Measurements from ENCODE around the gene POC1B. TPM values are rescaled to one million over a fixed set of nuclear protein-coding genes. Genes with fewer than 3 reads are reported as not detected.
A peak's percentile ranks its signal among the peaks of the same experiment; 100 is the strongest.

POC1B gene
- polyA plus RNA-seq, 1 donor from 2014 or later: 26.1 TPM

DNA sequence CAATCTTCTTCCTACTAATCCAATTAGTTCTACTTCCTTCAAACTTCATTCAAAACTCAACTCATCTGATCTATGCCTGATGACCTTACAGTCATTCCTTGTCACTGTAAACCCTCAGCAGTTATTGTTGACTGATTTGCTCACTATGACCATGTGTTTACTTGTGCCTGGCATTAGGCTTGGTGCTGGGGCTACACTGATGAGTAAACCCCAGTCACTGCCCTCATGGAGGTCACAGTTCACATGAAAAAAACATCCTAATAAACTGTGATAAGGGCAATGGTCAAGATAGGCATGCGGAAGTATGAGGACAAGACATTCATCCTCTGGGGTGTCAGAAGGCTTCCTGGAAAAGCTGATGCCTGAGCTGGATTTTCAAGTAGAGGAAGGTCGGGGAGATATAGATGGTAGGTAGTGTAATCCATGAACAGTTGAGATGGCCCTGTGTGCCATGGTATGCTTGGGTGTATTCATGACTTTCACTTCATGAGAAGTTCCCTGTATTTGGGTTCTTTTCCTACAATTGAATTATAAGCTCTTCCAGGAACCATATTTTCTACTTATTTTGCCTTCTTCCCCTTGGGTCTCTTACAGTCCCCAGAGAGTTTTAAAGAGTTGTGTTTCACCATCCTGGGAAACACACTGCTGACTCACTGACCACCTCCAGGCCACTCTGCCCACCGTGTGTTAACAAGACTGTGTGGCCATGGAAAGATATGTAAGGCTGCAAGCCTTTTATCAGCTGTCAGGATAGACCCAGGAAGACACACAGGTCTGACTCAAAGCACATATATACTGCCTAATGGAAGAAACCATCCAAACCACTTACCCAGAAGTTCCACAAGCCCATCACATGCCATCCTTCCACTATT, 134.8 kb downstream of the POC1B start:
- H3K9me3 Mint-ChIP-seq: no peaks in the 10 kb centered on the region
- no peak overlapping the region for H3K27ac Mint-ChIP-seq
- no peaks in the 10 kb centered on the region for H3K36me3 Mint-ChIP-seq
- H3K4me1 Mint-ChIP-seq: peaks cover 2 to 10% (median 7%) of the 10 kb centered on the region in 3 donors
- H3K27me3 Mint-ChIP-seq: peaks cover 1% of the 10 kb centered on the region
- no peak overlapping the region for H3K4me3 Mint-ChIP-seq

DNA sequence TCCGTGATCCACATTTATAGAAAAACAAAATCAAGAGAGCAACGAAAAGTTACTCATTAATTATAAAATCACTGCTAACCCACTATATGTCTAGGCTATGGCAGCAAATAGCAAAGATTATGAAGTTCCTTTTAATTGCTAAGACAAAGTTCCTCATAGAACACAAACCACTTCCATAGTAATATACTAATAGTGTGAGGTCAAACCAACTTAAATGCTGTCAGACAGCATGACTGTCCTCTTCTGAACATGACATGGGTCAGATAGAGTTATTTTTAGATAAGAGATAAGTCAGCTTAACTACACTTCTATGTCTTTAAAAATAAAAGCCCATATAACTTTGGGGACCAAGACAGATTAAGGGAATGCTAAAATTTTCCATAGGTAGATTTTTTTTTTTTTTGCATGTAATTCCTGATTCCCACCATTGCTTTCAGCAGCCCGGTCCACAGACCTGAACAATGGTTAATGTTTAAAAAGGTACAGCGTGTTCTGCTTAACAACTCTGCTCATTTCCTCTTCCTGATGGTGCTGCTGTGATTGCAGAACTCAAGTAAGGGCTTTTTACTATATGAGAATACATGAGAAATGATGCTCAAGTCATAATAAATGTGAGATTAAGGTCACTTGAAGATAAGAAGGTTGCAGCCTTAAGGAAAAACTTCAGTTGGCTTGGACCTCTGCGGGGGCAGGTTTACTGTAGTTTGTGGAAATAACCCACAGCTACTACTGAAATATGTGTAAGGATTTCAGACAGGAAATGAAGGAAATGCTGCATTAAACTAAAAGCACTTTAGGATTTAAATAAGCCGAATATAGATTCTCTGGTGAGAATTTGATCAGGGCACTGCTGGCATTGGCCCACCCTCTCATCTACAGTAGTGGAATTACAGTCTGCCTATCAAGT, 135.8 kb downstream of the POC1B start:
- H3K27me3 Mint-ChIP-seq: peaks cover 1% of the 10 kb centered on the region
- H3K4me3 Mint-ChIP-seq: peak overlapping the region in 1 of 4 donors; percentile 2
- H3K27ac Mint-ChIP-seq: no peak overlapping the region
- H3K36me3 Mint-ChIP-seq: no peaks in the 10 kb centered on the region
- H3K4me1 Mint-ChIP-seq: peaks cover 2 to 10% (median 7%) of the 10 kb centered on the region in 3 donors
- no peaks in the 10 kb centered on the region for H3K9me3 Mint-ChIP-seq

DNA sequence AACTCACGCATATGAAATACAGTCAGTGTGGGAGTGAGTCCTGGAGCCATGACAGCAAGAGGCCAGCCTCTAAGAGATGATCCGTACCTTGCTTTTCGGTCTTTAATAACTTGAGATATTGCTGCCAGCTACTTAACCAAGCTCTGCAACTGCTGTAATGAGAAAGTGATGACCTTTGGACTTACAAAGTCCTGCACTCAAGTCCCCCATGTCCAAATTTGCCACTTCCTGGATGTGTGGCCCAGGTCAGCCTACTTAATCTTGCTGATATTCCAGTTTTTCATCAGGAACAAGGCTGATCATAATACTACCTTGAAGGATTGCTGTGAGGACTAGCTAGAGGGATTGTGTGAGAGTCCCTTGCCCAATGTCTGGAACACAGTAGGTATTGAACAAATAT, 139.7 kb downstream of the POC1B start:
- H3K36me3 Mint-ChIP-seq: no peaks in the 10 kb centered on the region
- H3K9me3 Mint-ChIP-seq: no peaks in the 10 kb centered on the region
- no peak overlapping the region for H3K4me3 Mint-ChIP-seq
- no peak overlapping the region for H3K27ac Mint-ChIP-seq
- peaks cover 2 to 10% (median 7%) of the 10 kb centered on the region in 3 donors for H3K4me1 Mint-ChIP-seq
- peaks cover 1% of the 10 kb centered on the region for H3K27me3 Mint-ChIP-seq

GRCh38 chr12:89384807-89385206, 141.0 kb downstream of the POC1B start:
- Mint-ChIP-seq H3K9me3 (no peaks in the 10 kb centered on the region), H3K36me3 (no peaks in the 10 kb centered on the region), H3K4me3 (no peak overlapping the region), H3K27me3 (peaks cover 1% of the 10 kb centered on the region), H3K27ac (no peak overlapping the region), H3K4me1 (peaks cover 0 to 2% (median 2%) of the 10 kb centered on the region in 3 donors)

DNA sequence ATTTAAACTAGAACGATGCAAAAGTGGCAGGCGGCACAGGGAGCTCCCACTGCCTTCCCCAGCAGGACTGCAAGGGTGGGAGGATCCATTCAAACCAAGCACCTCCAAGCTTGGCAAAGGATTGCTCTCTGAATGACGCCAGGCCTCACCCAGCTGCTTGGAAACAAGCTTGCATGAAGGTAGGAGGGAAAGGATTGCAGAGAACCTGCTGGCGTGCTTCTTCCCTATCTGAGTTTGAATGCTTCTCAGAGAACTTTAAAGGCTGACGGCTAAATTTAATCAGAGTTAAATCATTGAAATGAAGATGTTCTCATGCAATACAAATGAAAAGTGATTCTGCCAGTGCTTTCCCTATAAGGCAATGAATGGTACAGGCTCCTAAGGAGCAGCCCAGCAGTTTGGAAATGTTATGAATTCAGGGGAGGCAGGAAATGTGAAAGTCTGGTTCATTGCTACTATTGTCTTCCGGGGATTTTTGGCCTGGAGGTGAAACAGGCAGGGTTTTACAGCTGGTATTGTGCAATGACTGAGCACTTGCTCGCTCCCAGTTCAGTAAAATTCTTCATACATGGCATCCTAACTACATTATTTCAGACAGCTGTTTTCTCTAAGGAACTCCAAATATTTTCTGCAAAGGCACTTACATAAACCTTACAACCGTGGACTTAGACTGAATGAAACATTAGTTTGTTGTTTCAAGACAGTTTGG, 141.6 kb downstream of the POC1B start:
- H3K4me3 Mint-ChIP-seq: no peak overlapping the region
- H3K9me3 Mint-ChIP-seq: no peaks in the 10 kb centered on the region
- H3K4me1 Mint-ChIP-seq: no peaks in the 10 kb centered on the region
- H3K27ac Mint-ChIP-seq: no peak overlapping the region
- H3K27me3 Mint-ChIP-seq: peaks cover 1% of the 10 kb centered on the region
- no peaks in the 10 kb centered on the region for H3K36me3 Mint-ChIP-seq

DNA sequence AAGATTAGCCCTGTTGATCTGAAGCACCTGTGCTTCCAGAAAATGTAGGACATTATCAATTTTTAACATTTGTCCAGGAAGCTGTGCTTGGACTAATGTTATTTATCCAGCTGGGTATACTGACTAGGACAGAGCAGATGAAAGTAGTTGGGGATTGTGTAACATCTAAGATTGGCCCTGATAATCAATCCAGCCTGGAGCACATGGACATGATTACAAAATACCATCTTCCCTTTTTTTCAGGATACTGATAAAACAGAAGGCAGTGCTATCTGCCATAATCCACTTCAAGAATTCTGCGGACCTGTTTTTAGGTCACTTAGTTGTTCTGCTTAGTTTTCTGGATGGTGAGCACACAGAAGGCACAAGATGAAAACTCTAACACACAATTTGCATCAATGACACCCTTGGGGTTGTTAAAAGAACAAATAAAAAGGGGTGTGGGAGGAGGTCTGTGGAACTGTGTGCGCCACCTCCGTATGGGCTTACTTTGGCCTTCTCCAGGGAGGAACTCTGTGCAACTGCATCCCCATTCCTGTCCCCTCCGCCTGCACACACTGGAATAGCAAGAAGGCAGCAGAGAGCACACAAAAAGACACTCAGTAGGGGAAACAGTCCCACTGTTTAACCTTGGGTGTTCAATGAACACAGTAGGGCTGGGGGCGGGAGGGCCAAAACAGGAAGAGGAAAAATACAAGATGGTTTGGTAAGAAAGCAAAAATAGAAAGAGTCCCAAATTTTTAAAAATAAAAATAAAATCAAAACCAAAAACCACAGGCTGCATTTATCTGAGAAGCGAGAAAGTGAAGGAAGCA, 142.4 kb downstream of the POC1B start:
- Mint-ChIP-seq H3K9me3 (no peaks in the 10 kb centered on the region), H3K27me3 (peaks cover 1% of the 10 kb centered on the region), H3K27ac (no peak overlapping the region), H3K36me3 (no peaks in the 10 kb centered on the region), H3K4me3 (no peak overlapping the region), H3K4me1 (no peaks in the 10 kb centered on the region)

- Mint-ChIP-seq H3K9me3 (peaks cover 0 to 2% (median 0%) of the 10 kb centered on the region in 3 donors), H3K36me3 (no peaks in the 10 kb centered on the region), H3K4me3 (no peak overlapping the region), H3K4me1 (no peaks in the 10 kb centered on the region), H3K27ac (no peak overlapping the region), H3K27me3 (no peaks in the 10 kb centered on the region)
These were observed 143.5 kb downstream of the POC1B start for GRCh38 chr12:89382328-89382727.

DNA sequence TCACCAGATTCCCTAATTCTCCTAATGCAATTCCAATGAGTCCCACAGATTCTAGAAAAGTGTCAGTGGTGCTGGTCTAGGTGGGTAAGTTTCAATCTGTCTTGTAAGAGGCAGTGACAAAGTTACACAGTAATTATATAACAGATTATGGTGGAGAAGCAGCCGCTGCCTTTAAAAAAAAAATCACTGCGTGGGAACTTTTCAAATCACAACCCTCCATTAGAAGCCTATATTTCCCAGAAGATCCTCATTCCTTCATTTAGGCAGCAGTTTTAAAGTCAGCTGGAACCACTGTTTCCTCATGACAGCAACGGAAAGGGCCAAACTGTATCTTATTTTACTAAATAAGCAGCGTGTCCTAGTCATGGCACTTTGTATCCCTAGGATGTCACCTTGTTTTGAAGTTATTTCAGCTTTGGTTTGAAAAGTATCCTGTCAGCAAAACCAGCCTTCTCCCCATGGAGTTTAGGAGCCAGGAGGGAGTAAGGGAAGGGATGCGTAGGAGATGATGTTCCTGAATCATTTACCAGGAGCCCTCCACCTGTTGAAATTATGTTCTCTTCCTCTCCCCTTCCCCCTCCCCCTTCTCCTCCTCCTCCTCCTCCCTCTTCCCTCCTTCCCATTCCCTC, 145.9 kb downstream of the POC1B start:
- H3K4me1 Mint-ChIP-seq: no peaks in the 10 kb centered on the region
- H3K27ac Mint-ChIP-seq: no peak overlapping the region
- no peak overlapping the region for H3K4me3 Mint-ChIP-seq
- H3K9me3 Mint-ChIP-seq: peaks cover 0 to 2% (median 0%) of the 10 kb centered on the region in 3 donors
- no peaks in the 10 kb centered on the region for H3K27me3 Mint-ChIP-seq
- no peaks in the 10 kb centered on the region for H3K36me3 Mint-ChIP-seq

- peaks cover 0 to 2% (median 0%) of the 10 kb centered on the region in 3 donors for H3K9me3 Mint-ChIP-seq
- H3K4me1 Mint-ChIP-seq: no peaks in the 10 kb centered on the region
- H3K36me3 Mint-ChIP-seq: no peaks in the 10 kb centered on the region
- H3K27me3 Mint-ChIP-seq: no peaks in the 10 kb centered on the region
- H3K27ac Mint-ChIP-seq: no peak overlapping the region
- no peak overlapping the region for H3K4me3 Mint-ChIP-seq
These were observed 146.6 kb downstream of the POC1B start for GRCh38 chr12:89379148-89379838.

DNA sequence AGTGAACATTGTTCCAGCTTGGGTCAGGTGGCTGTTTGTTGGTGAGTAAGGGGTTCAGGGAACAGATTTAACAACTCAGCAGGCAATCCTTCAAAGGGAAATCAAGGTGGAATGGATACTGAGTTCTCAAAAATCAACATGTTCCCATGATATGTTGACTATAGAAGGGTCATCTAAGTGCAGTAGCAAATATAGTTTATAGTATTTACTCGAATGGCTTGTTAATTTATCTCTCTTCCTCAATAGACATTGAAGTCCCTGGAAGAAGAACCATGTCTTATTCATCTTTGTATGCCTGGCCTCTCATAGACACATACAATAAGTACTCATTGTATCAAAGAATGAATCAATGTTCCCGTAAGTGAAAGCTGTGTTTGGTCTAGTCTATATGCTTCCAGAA, 149.0 kb downstream of the POC1B start:
- Mint-ChIP-seq H3K9me3 (peaks cover 0 to 2% (median 0%) of the 10 kb centered on the region in 3 donors), H3K4me3 (no peak overlapping the region), H3K27ac (peak overlapping the region in 1 of 3 donors; percentile 78), H3K27me3 (no peaks in the 10 kb centered on the region), H3K36me3 (no peaks in the 10 kb centered on the region), H3K4me1 (peaks cover 0 to 1% (median 0%) of the 10 kb centered on the region in 3 donors)

- H3K27me3 Mint-ChIP-seq: no peaks in the 10 kb centered on the region
- peaks cover 0 to 1% (median 0%) of the 10 kb centered on the region in 3 donors for H3K4me1 Mint-ChIP-seq
- H3K9me3 Mint-ChIP-seq: peaks cover 0 to 2% (median 0%) of the 10 kb centered on the region in 3 donors
- no peak overlapping the region for H3K4me3 Mint-ChIP-seq
- peak overlapping the region in 1 of 3 donors; percentile 15 for H3K27ac Mint-ChIP-seq
- H3K36me3 Mint-ChIP-seq: no peaks in the 10 kb centered on the region
These were observed 149.7 kb downstream of the POC1B start for GRCh38 chr12:89376202-89376529.

GRCh38 chr12:89373763-89374572, 151.9 kb downstream of the POC1B start:
- Mint-ChIP-seq H3K27me3 (no peaks in the 10 kb centered on the region), H3K27ac (no peak overlapping the region), H3K9me3 (peaks cover 0 to 2% (median 0%) of the 10 kb centered on the region in 3 donors), H3K36me3 (peaks cover 3% of the 10 kb centered on the region), H3K4me3 (no peak overlapping the region), H3K4me1 (peaks cover 0 to 1% (median 0%) of the 10 kb centered on the region in 3 donors)
